ENCODE measurements around the gene AKR1C2.
A peak's percentile ranks its signal among the peaks of the same experiment; 100 is the strongest.
"Not testable (repeated sequence)": the region's sequence is repeated elsewhere in the genome, so short reads cannot be mapped to it uniquely, and the experiment has no call there.

AKR1C2 gene

DNA sequence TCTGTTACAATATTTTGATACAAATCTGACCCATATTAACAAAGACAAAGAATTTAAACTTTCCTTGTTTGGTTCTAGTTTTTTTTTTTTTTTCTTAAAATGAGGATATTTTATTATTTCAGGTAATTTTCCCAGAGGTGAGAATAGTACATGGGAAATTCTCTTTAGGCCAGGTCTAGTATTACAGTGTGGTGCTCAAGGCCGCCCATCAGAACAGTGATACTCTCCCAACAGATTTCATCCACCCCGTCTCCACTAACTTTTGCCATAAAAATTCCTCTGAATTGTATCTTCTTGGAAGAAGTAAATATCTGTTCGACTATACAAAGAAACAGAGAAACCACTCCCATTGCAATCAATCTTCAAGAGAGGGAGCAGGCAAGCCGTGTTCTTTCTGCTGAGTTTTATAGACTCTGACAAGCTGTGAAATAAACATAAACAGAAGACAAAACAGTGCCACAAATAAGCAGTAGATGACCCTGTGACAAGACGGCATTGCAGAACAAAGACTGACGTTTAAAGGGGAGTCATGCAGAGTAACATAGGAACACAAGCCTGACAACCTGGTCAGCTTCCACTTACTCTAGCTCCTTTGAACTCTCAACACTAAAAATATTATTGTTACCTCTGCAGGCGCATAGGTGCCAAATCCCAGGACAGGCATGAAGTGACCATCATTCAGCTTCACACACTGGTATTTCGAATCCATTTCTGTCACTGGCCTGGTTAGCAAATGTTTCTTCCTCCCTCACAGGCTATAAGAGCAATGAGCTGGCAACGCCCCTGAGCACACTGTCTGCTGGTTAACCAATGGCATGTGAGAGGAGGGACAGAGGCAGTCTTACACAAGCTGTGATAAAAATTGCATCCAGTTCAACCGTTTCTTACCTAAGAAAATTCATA is at the start of gene AKR1C2:
Gene AKR1C2, minus strand, starts transcription at position 731 of the 903 bp plus-strand sequence. Its CDS starts 22 bp downstream, at position 709.
- H3K4me3 Mint-ChIP-seq: peak within 1 kb of the TSS; percentile 64 to 84 (median 83)
- H3K27ac Mint-ChIP-seq; H3K36me3 Mint-ChIP-seq (ENCODE audit: low read depth); H3K4me1 Mint-ChIP-seq; H3K9me3 Mint-ChIP-seq; H3K27me3 Mint-ChIP-seq (ENCODE audit: low read depth): not testable (repeated sequence)

DNA sequence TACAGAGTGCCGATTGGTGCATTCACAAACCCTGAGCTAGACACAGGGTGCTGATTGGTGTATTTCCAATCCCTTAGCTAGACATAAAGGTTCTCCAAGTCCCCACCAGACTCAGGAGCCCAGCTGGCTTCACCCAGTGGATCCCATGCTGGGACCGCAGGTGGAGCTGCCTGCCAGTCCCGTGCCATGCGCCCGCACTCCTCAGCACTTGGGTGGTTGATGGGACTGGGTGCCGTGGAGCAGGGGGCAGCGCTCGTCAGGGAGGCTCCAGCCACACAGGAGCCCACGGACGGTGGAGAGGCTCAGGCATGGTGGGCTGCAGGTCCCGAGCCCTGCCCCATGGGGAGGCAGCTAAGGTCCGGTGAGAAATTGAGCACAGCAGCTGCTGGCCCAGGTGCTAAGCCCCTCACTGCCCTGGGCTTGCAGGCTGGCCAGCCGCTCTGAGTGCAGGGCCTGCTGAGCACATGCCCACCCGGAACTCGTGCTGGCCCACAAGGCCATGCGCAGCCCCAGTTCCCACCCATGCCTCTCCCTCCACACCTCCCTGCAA is 49.4 kb upstream of the AKR1C2 start:
- not testable (repeated sequence) for H3K36me3 Mint-ChIP-seq (ENCODE audit: low read depth); H3K27me3 Mint-ChIP-seq (ENCODE audit: low read depth); H3K27ac Mint-ChIP-seq; H3K4me1 Mint-ChIP-seq; H3K4me3 Mint-ChIP-seq
- peaks cover 20% of the 10 kb centered on the region for H3K9me3 Mint-ChIP-seq

GRCh38 chr10:5047912-5048628 is 44.4 kb upstream of the AKR1C2 start:
- H3K27me3 Mint-ChIP-seq (ENCODE audit: low read depth): peaks cover 3% of the 10 kb centered on the region
- H3K36me3 Mint-ChIP-seq (ENCODE audit: low read depth): no peaks in the 10 kb centered on the region
- TF ChIP-seq, protein P1, sequence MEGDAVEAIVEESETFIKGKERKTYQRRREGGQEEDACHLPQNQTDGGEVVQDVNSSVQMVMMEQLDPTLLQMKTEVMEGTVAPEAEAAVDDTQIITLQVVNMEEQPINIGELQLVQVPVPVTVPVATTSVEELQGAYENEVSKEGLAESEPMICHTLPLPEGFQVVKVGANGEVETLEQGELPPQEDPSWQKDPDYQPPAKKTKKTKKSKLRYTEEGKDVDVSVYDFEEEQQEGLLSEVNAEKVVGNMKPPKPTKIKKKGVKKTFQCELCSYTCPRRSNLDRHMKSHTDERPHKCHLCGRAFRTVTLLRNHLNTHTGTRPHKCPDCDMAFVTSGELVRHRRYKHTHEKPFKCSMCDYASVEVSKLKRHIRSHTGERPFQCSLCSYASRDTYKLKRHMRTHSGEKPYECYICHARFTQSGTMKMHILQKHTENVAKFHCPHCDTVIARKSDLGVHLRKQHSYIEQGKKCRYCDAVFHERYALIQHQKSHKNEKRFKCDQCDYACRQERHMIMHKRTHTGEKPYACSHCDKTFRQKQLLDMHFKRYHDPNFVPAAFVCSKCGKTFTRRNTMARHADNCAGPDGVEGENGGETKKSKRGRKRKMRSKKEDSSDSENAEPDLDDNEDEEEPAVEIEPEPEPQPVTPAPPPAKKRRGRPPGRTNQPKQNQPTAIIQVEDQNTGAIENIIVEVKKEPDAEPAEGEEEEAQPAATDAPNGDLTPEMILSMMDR (IDR thresholded peaks at IDR 0.05; ENCODE audit: unreplicated experiment in 3 of 3): no peak
- no peaks in the 10 kb centered on the region for H3K4me1 Mint-ChIP-seq
- H3K4me3 Mint-ChIP-seq: no peak overlapping the region
- H3K27ac Mint-ChIP-seq: no peak overlapping the region
- H3K9me3 Mint-ChIP-seq: peaks cover 25% of the 10 kb centered on the region

- not testable (repeated sequence) for H3K27me3 Mint-ChIP-seq (ENCODE audit: low read depth); H3K36me3 Mint-ChIP-seq (ENCODE audit: low read depth); H3K27ac Mint-ChIP-seq; H3K4me3 Mint-ChIP-seq; H3K4me1 Mint-ChIP-seq
- H3K9me3 Mint-ChIP-seq: peaks cover 25% of the 10 kb centered on the region
Measured at GRCh38 chr10:5047055-5047454, 43.4 kb upstream of the AKR1C2 start.

GRCh38 chr10:5046410-5046809 is 42.8 kb upstream of the AKR1C2 start:
- TF ChIP-seq, protein P1 (IDR thresholded peaks at IDR 0.05; ENCODE audit: unreplicated experiment in 3 of 3): no peak
- Mint-ChIP-seq H3K27me3 (ENCODE audit: low read depth) (no peaks in the 10 kb centered on the region), H3K4me1 (no peaks in the 10 kb centered on the region), H3K9me3 (peaks cover 24% of the 10 kb centered on the region), H3K27ac (no peak overlapping the region), H3K36me3 (ENCODE audit: low read depth) (no peaks in the 10 kb centered on the region), H3K4me3 (no peak overlapping the region)

GRCh38 chr10:5045095-5045494 is 41.4 kb upstream of the AKR1C2 start:
- H3K4me1 Mint-ChIP-seq: no peaks in the 10 kb centered on the region
- H3K27me3 Mint-ChIP-seq (ENCODE audit: low read depth): no peaks in the 10 kb centered on the region
- H3K36me3 Mint-ChIP-seq (ENCODE audit: low read depth): no peaks in the 10 kb centered on the region
- H3K9me3 Mint-ChIP-seq: peaks cover 32% of the 10 kb centered on the region
- H3K27ac Mint-ChIP-seq: no peak overlapping the region
- H3K4me3 Mint-ChIP-seq: no peak overlapping the region
- TF ChIP-seq, protein P1 (IDR thresholded peaks at IDR 0.05; ENCODE audit: unreplicated experiment in 3 of 3): no peak

- Mint-ChIP-seq H3K4me3 (no peak overlapping the region), H3K27ac (no peak overlapping the region), H3K36me3 (ENCODE audit: low read depth) (no peaks in the 10 kb centered on the region), H3K4me1 (no peaks in the 10 kb centered on the region), H3K27me3 (ENCODE audit: low read depth) (no peaks in the 10 kb centered on the region), H3K9me3 (peaks cover 40% of the 10 kb centered on the region)
- TF ChIP-seq, protein P1 (IDR thresholded peaks at IDR 0.05; ENCODE audit: unreplicated experiment in 3 of 3): no peak
Measured at GRCh38 chr10:5043716-5044115, 40.1 kb upstream of the AKR1C2 start.

Data from nephron (organoid).